Aorta (tissue), 5 donors: ENCODE measurements around the gene ANKRD24. TPM values are rescaled to one million over a fixed set of nuclear protein-coding genes. Genes with fewer than 3 reads are reported as not detected.

Experiments used
- ATAC-seq: fragments of 200-7000 bp; cut with Tn5 transposase; one replicate; pipeline ENCODE4 v1.9.1; 2022; ENCODE audit warnings: moderate library complexity; ENCODE audit not compliant: low FRiP score
- DNase-seq, 2 donors: peaks; one replicate each; pipeline ENCODE4 v3.0.0-alpha.2; 2020
- H3K27ac ChIP-seq, 2 donors: one replicate each; pipeline ENCODE4 v1.5.1; 2013; ENCODE audit warnings: low read length in 2 of 2, mild to moderate bottlenecking in 2 of 2, moderate library complexity in 2 of 2, control low read depth in 1 of 2, inconsistent platforms in 1 of 2, low read depth in 1 of 2
- H3K27me3 ChIP-seq, 2 donors: one replicate each; pipeline ENCODE4 v1.6.1; 2013; ENCODE audit warnings: control low read depth in 1 of 2, low read length in 1 of 2, mild to moderate bottlenecking in 1 of 2, moderate library complexity in 1 of 2; ENCODE audit not compliant: insufficient read depth in 2 of 2, control insufficient read depth in 1 of 2
- H3K36me3 ChIP-seq, 2 donors: one replicate each; pipeline ENCODE4 v1.6.1; 2013; ENCODE audit warnings: control low read depth in 1 of 2, low read length in 1 of 2, mild to moderate bottlenecking in 1 of 2; ENCODE audit not compliant: insufficient read depth in 2 of 2, control insufficient read depth in 1 of 2
- H3K4me1 ChIP-seq, 2 donors: one replicate each; pipeline ENCODE4 v1.6.1; 2013; ENCODE audit warnings: low read length in 2 of 2, control low read depth in 1 of 2, mild to moderate bottlenecking in 1 of 2, moderate library complexity in 1 of 2; ENCODE audit not compliant: insufficient read depth in 2 of 2, control insufficient read depth in 1 of 2
- H3K4me3 ChIP-seq, 2 donors: one replicate each; pipeline ENCODE4 v1.5.1; 2013; ENCODE audit warnings: low read length in 2 of 2, control low read depth in 1 of 2, mild to moderate bottlenecking in 1 of 2
- H3K9me3 ChIP-seq: one replicate; pipeline ENCODE4 v1.6.1; 2013; ENCODE audit warnings: mild to moderate bottlenecking, low read length; ENCODE audit not compliant: control insufficient read depth
- WGBS, 2 donors: extraction: QIAGEN DNeasy Blood & Tissue Kit; methylation state at CpG; one replicate each; pipeline ENCODE4 v1.1.7; 2013; 5-methylcytosine and 5-hydroxymethylcytosine counted together
- intact Hi-C, 2 donors: fragments of 100-400 bp; cut with DNase I; formaldehyde crosslinking; loops; one replicate each; pipeline versions ENCODE4 v1.14.2 to v1.15.0; 2022
- polyA plus RNA-seq, 2 donors: library from polyadenylated mRNA; stranded (reverse); fragments of 200-250 nt; gene quantifications; one replicate each; pipeline ENCODE4 v1.2.3, GENCODE V29; 2013
- total RNA-seq, 2 donors: library from RNA; stranded (reverse); fragmentation: NEBNext Ultra II Directional; extraction: Animal tissue kit (Norgen Biotek cat#: 25700); gene quantifications; one replicate each; pipeline ENCODE4 v1.2.1, GENCODE V29; 2021
- donor health status: healthy with polysubstance abuse.
- donor health status: Bipolar disorder and iron deficiency.
- donor health status: DM: no; HTN: no; CAD: no.
- donor health status: DM: no; HTN: no; CAD: no.
- donor health status: DM: yes; HTN: yes; CAD: no.

Gene ANKRD24
- total and polyA plus RNA-seq, 4 donors: 0.29 to 1.6 (median 0.68) TPM

DNA sequence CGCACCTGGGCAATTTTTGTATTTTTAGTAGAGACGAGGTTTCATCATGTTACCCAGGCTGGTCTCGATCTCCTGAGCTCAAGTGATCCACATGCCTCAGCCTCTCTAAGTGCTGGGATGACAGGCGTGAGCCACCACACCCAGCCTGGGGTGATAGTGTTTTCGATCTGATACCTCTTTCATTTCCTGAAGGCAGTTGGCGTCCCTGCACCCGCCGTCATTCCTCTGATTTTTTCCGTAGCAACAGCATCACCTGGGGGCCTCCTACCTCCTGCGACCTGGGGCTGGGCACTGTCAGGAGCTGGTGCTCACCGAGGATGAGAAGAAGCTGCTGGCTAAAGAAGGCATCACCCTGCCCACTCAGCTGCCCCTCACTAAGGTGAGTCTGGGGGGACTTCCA, 18.2 kb upstream of the ANKRD24 start:
- intact Hi-C loops: no loop called here
- DNase-seq: no peak
- Histone ChIP-seq H3K36me3 (no peaks in the 10 kb centered on the region), H3K27me3 (peaks cover 0 to 3% of the 10 kb centered on the region in 2 donors), H3K27ac (no peak overlapping the region), H3K4me1 (no peaks in the 10 kb centered on the region), H3K9me3 (no peaks in the 10 kb centered on the region), H3K4me3 (no peak overlapping the region)
- ATAC-seq: no peak
- 62 to 74% methylated on average over 11 of the region's 11 CpGs for WGBS, 2 donors

DNA sequence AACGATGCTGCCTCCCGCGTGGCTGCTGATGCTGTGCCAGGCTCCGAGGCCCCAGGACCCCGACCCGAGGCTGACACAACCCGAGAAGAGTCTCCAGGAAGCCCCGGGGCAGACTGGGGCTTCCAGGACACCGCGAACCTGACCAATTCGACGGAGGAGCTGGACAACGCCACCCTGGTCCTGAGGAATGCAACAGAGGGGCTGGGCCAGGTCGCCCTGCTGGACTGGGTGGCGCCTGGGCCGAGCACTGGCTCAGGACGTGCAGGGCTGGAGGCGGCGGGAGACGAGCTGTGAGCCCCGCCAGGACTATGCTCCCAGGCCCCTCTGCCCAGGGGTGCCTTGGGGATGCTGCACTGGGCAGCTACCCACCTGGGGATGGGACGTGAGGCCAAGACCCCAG, 10.8 kb upstream of the ANKRD24 start:
- Histone ChIP-seq H3K4me1 (no peaks in the 10 kb centered on the region), H3K4me3 (no peak overlapping the region), H3K27ac (no peak overlapping the region), H3K9me3 (no peaks in the 10 kb centered on the region), H3K27me3 (no peaks in the 10 kb centered on the region), H3K36me3 (no peaks in the 10 kb centered on the region)
- WGBS, 2 donors: 53 to 57% methylated on average over 22 of the region's 22 CpGs
- no peak for ATAC-seq
- intact Hi-C loops: no loop called here
- no peak for DNase-seq

DNA sequence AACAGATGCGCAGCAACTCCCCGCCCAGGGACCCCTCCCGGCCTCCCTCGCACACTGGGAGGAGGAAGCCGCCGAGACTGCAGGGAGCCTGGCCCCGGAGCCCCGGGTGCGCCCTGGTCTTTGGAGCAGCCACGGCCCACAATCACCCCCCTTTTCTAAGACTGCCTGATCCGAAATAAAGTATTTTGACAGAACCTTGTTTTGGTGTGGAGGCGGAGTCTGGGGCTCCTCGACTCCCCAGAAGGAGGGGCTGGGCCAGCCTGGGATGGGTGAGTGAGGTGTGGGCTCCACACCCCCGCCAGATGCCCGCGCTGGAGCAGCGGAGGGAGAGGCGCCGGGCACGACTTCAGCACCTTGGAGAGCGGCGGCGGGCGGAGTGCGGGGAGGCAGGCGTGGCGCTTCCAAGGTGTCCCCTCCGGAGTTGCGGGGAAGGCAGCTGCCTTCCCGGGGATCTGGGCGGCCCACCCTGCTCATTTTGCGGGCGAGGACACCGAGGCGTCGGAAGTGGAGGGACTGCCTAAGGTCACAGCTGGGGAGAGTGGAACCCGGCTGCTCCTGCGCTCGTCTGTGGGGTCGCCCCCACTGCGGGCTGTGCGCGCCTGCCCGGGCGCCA, 9.5 kb upstream of the ANKRD24 start:
- DNase-seq (peak; percentile 69 to 92), ATAC-seq (peak; percentile 80)
- Histone ChIP-seq H3K27ac (no peak overlapping the region), H3K27me3 (no peaks in the 10 kb centered on the region), H3K4me3 (no peak overlapping the region), H3K9me3 (no peaks in the 10 kb centered on the region), H3K4me1 (no peaks in the 10 kb centered on the region), H3K36me3 (no peaks in the 10 kb centered on the region)
- WGBS, 2 donors: 4 to 5% methylated on average over 37 to 45 of the region's 45 CpGs
- intact Hi-C loops: no loop called here

DNA sequence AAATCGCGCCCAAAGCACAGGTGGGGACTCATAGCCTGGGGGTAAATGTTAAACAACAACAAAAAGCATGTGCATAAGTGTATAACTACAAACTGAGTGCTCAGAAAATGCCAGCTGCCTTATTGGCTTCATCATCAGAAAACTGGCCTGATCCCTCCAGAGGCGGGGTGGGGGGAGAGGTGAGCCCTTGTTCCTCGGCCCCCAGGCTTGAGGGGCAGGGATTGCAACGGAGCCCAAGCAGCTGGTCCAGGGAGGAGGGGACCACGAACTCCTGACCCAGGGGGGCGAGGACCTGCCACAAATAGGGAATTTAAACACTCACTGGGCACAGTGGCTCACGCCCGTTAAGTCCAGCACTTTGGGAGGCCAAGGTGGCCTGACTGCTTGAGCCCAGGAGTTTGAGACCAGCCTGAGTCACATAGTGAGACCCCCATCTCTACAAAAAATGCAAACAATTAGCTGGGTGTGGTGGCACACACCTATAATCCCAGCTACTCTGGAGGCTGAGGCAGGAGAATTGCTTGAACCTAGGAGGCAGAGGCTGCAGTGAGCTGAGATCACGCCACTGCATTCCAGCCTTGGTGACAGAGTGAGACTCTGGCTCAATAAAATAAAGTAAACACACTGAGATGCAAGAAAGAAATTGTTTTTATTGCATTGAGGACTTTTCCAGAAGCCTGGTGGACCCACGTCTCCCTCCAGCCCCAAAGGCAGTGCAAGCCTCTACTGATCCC, 8.8 kb upstream of the ANKRD24 start:
- no peaks in the 10 kb centered on the region for H3K9me3 ChIP-seq
- ATAC-seq: no peak
- no peaks in the 10 kb centered on the region for H3K27me3 ChIP-seq
- H3K27ac ChIP-seq: no peak overlapping the region
- intact Hi-C loops: no loop called here
- no peak overlapping the region for H3K4me3 ChIP-seq
- 36 to 44% methylated on average over 11 of the region's 11 CpGs for WGBS, 2 donors
- H3K36me3 ChIP-seq: no peaks in the 10 kb centered on the region
- no peaks in the 10 kb centered on the region for H3K4me1 ChIP-seq
- DNase-seq: no peak

DNA sequence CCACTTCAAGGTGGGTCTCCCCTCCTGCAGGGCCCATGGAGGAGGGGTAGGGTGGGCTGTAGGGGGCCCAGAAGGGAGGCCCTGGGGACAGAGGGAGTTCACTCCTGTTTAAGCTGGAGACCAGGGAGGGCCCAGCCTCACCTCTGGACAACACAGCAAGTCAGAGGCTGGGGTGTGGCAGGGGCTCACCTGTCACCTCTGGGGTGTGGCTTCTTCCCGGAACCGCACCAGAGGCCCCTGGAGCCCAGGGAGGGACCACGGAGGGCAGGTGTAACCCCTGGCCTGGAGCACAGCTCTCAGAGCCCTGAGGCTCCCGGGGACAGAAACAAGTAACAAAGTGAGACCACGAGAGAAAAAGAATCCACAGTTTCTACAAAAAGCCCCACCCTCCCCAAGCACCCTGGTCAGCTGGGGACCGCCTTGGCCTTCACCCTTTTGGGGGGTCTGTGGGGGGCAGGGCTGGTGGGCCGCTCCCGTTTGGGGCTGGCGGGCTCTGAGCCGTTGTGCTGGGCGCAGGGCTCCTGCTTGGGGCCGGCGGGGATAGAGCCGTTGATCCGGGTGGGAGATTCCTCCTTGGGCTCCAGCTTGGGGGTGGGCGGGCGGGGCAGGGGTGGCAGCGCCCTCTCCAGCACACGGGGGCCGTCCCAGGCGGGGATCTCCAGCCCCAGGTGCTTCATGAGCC, 8.1 kb upstream of the ANKRD24 start:
- Histone ChIP-seq H3K36me3 (no peaks in the 10 kb centered on the region), H3K27ac (no peak overlapping the region), H3K4me1 (no peaks in the 10 kb centered on the region), H3K27me3 (no peaks in the 10 kb centered on the region), H3K4me3 (no peak overlapping the region), H3K9me3 (no peaks in the 10 kb centered on the region)
- no peak for ATAC-seq
- DNase-seq: no peak
- intact Hi-C loops: no loop called here
- 84 to 86% methylated on average over 16 to 21 of the region's 21 CpGs for WGBS, 2 donors

DNA sequence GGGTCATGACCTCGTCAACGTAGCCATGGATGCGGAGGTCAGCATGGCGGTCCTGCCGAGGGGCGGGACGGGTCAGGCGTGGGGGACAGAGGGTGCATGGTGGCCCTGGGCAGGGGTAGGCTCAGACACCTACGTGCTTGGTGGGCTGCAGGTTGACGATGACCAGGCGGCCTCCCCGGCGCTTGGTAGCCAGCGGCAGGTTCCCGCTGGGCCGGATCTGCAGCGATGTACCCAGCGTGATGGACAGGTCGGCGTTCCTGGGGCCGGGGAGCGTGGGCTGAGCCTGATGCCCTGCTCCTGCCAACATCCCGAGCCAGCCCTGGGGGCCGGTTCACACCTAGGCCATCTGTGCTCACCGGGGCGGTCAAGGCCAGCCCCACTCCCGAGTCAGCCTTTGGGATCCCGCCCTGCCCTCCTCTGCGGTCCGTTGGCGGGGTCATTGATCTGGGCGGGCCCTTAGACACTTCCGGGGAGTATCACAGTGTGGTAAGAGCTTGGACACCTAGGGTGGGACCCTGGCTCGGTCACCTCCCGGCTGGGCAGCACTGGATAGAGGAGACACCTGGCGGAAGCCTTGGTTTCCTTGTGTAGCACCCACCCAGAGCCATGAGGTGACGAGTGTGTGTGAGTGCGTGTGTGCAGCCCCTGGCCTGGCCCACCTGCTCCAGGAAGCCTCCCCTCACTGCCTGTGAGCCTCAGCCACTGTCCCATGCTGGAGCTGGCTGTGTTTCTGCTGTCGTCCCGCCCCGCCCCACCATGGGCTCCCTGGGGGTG, 7.4 kb upstream of the ANKRD24 start:
- no peak overlapping the region for H3K27ac ChIP-seq
- no peaks in the 10 kb centered on the region for H3K9me3 ChIP-seq
- ATAC-seq (no peak), DNase-seq (no peak)
- intact Hi-C loops: no loop called here
- WGBS, 2 donors: 87 to 91% methylated on average over 33 to 41 of the region's 41 CpGs
- no peak overlapping the region for H3K4me3 ChIP-seq
- H3K36me3 ChIP-seq: no peaks in the 10 kb centered on the region
- no peaks in the 10 kb centered on the region for H3K27me3 ChIP-seq
- H3K4me1 ChIP-seq: no peaks in the 10 kb centered on the region

DNA sequence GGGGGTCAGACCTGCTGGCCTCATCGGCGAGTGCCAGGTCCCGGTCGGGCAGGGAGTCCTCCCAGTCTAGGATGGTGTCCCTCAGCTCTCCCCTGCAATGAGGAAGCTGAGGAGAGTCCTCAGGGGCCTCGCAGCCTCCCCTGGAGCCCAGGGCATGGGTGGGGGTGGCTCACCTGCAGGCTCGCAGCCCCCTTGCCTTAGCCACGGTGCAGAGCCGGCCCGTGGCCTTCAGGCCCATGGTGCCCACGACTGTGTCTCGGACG, 6.9 kb upstream of the ANKRD24 start:
- no peak overlapping the region for H3K27ac ChIP-seq
- no peak for DNase-seq
- intact Hi-C loops: no loop called here
- H3K27me3 ChIP-seq: no peaks in the 10 kb centered on the region
- no peak for ATAC-seq
- no peaks in the 10 kb centered on the region for H3K36me3 ChIP-seq
- H3K4me3 ChIP-seq: no peak overlapping the region
- H3K4me1 ChIP-seq: no peaks in the 10 kb centered on the region
- H3K9me3 ChIP-seq: no peaks in the 10 kb centered on the region
- WGBS, 2 donors: 91% methylated on average over 11 to 12 of the region's 12 CpGs

DNA sequence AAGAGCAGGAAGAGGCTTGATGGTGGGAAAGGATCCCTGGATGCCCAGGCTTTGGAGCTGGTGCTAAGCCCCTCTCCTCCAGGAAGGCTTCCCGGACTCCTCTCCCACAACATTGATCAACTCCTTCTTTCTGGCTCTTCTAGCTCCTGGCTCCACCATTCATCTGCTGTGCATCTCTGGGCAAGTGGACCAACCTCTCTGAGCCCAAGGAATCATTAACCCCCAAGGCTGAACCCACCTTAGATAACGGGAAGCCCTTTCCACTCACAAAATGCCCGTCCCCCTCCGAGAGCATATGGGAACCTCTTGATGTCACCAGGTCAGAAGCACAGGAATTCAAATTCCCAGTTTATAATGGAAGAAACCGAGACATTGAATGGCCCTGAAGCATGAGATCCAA, 5.3 kb upstream of the ANKRD24 start:
- H3K27me3 ChIP-seq: no peaks in the 10 kb centered on the region
- no peak overlapping the region for H3K27ac ChIP-seq
- 92 to 95% methylated on average over 5 of the region's 5 CpGs for WGBS, 2 donors
- H3K4me3 ChIP-seq: no peak overlapping the region
- intact Hi-C loops: no loop called here
- DNase-seq (no peak), ATAC-seq (no peak)
- no peaks in the 10 kb centered on the region for H3K4me1 ChIP-seq
- no peaks in the 10 kb centered on the region for H3K36me3 ChIP-seq
- no peaks in the 10 kb centered on the region for H3K9me3 ChIP-seq
